GM12801 (cell line): ENCODE data around the gene TSHZ2.

Source experiments
- TF ChIP-seq, protein P1 (sequence below): IDR thresholded peaks from one replicate; pipeline ENCODE4 v1.5.1; 2011; ENCODE audit warnings: control low read depth; ENCODE audit not compliant: insufficient read length; ENCODE audit errors: extremely low read depth

TSHZ2 gene

DNA sequence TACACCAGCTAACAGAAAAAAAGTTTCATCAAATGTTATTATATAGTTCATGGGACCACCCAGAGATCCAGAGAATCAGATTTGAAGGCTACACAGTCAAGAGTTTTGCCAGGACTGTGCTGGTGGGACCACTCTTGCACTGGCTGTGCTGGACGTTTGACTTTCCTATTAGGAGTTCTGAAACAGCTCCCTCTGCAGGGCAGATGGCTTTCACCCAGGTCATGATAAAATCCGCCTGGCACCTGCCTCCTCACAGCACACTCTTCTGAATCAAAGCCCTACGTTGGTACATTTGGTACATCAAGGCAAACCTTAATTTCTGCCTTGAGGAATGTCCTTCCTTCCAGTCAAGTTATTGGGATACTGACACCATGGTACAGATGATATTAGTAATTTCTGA is 319.4 kb downstream of the TSHZ2 start:
- TF ChIP-seq, protein P1, sequence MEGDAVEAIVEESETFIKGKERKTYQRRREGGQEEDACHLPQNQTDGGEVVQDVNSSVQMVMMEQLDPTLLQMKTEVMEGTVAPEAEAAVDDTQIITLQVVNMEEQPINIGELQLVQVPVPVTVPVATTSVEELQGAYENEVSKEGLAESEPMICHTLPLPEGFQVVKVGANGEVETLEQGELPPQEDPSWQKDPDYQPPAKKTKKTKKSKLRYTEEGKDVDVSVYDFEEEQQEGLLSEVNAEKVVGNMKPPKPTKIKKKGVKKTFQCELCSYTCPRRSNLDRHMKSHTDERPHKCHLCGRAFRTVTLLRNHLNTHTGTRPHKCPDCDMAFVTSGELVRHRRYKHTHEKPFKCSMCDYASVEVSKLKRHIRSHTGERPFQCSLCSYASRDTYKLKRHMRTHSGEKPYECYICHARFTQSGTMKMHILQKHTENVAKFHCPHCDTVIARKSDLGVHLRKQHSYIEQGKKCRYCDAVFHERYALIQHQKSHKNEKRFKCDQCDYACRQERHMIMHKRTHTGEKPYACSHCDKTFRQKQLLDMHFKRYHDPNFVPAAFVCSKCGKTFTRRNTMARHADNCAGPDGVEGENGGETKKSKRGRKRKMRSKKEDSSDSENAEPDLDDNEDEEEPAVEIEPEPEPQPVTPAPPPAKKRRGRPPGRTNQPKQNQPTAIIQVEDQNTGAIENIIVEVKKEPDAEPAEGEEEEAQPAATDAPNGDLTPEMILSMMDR = no peak

DNA sequence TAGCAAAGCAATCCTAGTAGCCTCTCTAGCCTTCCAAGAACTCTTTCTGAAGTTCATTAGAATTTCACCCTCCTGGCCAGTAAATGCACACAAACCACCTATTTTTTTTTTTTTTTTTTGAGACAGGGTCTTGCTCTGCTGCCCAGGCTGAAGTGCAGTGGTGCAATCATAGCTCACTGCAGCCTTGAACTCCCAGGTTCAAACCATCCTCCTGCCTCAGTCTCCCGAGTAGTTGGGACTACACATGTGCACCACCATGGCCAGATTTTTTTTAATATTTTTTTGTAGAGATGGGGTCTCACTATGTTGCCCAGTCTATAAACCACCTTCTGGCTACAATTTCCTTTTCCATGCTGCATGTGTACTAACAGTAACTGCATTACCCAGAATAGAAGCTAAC is 320.2 kb downstream of the TSHZ2 start:
- TF ChIP-seq, protein P1 = no peak

DNA sequence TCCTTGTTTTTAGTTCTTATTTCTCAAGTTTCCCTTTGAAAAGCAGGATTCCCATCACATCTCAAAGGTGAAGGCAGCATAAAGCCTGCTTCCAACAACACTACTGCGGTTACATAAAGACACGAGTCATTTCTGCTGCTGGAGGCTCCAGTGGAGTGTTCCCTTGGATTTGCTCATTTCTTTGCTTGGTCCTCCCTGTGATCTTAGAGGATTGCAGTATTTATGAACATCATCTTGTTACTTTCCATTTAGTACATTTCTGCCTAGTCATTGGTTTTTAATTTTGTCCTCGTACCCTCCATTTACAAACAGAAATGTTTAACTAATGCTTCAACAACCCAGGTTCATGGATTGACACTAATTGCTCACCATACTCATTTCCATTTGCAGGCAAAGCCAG is 322.6 kb downstream of the TSHZ2 start:
- TF ChIP-seq, protein P1 = no peak

DNA sequence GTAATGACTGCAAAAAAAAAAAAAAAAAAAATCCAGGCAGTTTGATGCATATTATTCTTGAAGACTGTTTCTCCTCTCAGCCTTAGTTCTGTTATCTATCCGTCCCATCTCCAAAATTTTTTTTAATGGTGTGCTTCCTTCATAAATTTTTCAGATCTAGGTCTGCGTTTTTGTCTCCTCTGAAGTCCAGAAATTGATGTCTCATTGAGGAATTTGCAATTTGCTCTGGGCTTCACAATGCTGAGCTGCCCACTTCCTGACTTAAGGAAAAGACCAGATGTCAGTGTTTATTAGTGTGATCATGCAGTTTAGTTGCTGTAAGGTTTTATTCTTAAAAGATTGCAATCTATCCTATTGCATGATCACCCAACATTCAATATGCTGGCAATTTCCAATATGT is 323.9 kb downstream of the TSHZ2 start:
- TF ChIP-seq, protein P1 = no peak

DNA sequence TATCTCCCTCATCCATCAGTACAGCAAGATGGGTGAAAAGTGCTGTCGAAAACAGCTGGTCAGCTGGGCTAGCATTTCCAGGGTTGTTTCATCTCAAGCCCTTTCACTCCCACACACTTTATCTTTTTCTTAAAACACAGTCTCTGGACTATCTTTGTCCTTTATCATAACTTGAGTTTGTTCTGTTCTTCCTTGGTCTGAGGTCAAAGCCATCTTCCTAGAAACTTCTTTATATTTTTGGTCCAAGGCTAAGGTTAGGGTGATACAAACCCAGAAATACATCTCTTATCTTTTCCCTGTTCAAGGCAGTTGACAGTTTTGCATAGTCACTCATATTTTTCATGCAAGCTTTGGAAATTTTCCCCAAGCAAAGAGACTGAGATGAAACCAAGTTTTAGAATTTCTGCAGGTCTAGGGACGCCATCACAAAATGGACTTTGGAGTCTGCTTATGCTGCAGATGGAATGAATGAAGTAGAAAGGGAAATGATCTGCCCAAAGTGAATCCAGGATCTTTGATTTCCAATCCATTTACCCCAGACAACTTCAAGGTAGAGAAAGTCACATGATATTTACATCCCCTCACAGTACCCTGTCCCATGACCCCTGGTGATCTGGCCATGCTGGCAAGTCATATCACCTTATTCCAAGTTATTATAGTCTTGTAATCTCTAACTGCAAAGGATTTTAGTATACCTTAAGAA is 324.4 kb downstream of the TSHZ2 start:
- TF ChIP-seq, protein P1 = no peak

DNA sequence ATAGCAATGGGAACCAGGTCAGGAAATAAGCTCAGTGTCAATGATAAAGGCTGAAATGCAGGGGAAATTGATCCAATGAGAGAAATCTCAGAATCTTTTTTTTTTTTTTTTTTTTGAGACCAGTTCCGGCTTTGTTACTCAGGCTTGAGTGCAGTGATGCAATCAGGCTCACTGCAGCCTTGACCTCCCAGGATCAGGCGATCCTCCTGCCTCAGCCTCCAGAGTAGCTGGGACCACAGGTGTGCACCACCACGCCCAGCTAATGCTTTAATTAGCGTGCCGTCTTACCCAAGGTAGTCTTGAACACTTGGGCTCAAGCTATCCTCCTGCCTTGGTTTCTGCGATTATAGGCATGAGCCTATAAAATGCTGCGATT is 325.0 kb downstream of the TSHZ2 start:
- TF ChIP-seq, protein P1 = no peak

DNA sequence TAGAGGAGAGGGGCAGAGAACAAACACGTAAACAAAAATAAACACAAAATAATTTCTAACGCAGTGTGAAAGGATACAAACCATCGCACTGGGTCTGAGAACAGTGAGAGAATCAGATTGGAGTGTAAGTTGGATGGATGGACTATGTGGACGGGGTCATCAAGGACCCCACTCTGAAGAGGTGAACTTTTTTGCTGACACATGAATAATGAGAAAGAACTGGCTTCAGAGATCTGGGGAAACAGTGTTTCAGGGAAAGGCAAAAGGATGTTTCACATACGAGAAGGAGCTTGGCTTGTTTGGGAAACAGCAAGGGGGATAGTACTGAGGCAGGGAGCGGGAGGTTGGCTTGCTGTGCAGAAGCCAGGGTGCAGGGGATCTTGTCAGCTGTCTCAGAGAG is 326.1 kb downstream of the TSHZ2 start:
- TF ChIP-seq, protein P1 = no peak

DNA sequence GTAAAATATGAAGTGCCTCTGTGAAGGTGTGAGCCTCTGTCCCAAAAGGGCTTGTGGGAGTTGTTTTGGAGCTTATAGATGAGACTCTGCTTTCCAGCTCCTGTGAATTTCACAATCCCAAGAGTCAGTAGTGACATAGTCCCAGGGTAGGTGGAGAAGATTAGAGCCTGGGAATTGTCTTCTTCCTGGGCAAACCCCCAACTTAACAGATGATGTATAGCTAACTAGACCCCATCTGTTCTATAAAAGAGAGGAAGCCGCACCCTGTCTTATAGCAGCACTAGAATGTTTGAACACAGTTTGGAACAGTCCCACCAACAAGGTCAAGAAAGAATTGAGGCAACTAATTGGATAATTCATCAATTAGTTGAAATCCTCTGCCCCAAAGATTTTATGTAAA is 326.8 kb downstream of the TSHZ2 start:
- TF ChIP-seq, protein P1 = no peak
